RWPE1 (cell line): Measurements from ENCODE around the gene DCDC1.

ENCODE experiments used
- CTCF ChIA-PET: fragments of 350-600 bp; sonication (Branson Sonifier 250); formaldehyde crosslinking; extraction: SDS; loops from one replicate; lab custom pipeline; 2021; lab: Yijun Ruan, JAX
- POLR2A ChIA-PET: fragments of 400-600 bp; formaldehyde crosslinking; extraction: SDS; loops from one replicate; lab custom pipeline; 2020; ENCODE audit warnings: antibody characterized with exemption; ENCODE audit not compliant: low non-redundant PET; lab: Yijun Ruan, JAX
- DNase-seq: peaks from one replicate; pipeline ENCODE4 v3.0.0; 2012; ENCODE audit warnings: low spot score
- H3K27ac ChIP-seq: fragments of 450-650 bp; 2 replicates; pipeline ENCODE4 v1.5.1; 2017
- CTCF ChIP-seq: fragments of 450-650 bp; conservative IDR thresholded peaks from 2 replicates; pipeline ENCODE4 v1.5.1; 2017; ENCODE audit warnings: low read depth, mild to moderate bottlenecking

The DCDC1 gene

GRCh38 chr11:31233425-31233824 is 136.1 kb downstream of the DCDC1 start:
- no peak for TF ChIP-seq CTCF
- ChIA-PET POLR2A (no interaction called here), CTCF (interaction anchor here (1.0 kb wide), 1 partner anchor 127 kb away, joined by 6 read pairs; no protein-coding TSS in a partner anchor)
- DNase-seq = no peak
- no peak overlapping the region for H3K27ac ChIP-seq

- CTCF ChIA-PET = no interaction called here
- no peak for TF ChIP-seq CTCF
- POLR2A ChIA-PET = no interaction called here
- H3K27ac ChIP-seq = no peak overlapping the region
- no peak for DNase-seq
Observed at GRCh38 chr11:31231601-31232000, 137.9 kb downstream of the DCDC1 start.

GRCh38 chr11:31218847-31219246 is 150.7 kb downstream of the DCDC1 start:
- POLR2A ChIA-PET = interaction anchor here (0.6 kb wide), 1 partner anchor 330 kb away, joined by 3 read pairs; no protein-coding TSS in a partner anchor
- DNase-seq = peak; percentile 45
- CTCF ChIA-PET = interaction anchor here (0.7 to 1.3 kb wide), 3 partner anchors 17 to 123 kb away, joined by 3 read pairs; no protein-coding TSS in a partner anchor
- no peak overlapping the region for H3K27ac ChIP-seq
- no peak for TF ChIP-seq CTCF

- no peak overlapping the region for H3K27ac ChIP-seq
- ChIA-PET POLR2A (no interaction called here), CTCF (no interaction called here)
- no peak for DNase-seq
- TF ChIP-seq CTCF = no peak
Observed at GRCh38 chr11:31214372-31214771, 155.2 kb downstream of the DCDC1 start.

- ChIA-PET CTCF (no interaction called here), POLR2A (no interaction called here)
- no peak for TF ChIP-seq CTCF
- no peak for DNase-seq
- no peak overlapping the region for H3K27ac ChIP-seq
Observed at GRCh38 chr11:31199378-31199777, 170.2 kb downstream of the DCDC1 start.

- DNase-seq = no peak
- TF ChIP-seq CTCF = no peak
- CTCF ChIA-PET = no interaction called here
- POLR2A ChIA-PET = no interaction called here
- no peak overlapping the region for H3K27ac ChIP-seq
Observed at GRCh38 chr11:31173926-31174680, 195.4 kb downstream of the DCDC1 start.
